Stimulated activated CD8-positive, alpha-beta memory T cell treated with anti-CD3 and anti-CD28 coated beads, Interleukin-12 subunit alpha, Interleukin-12 subunit beta, amount 100 ng/mL, for 1 hour (primary cell): ENCODE results near the gene CTDSP2.
"Not testable (repeated sequence)": the region's sequence is repeated elsewhere in the genome, so short reads cannot be mapped to it uniquely, and the experiment has no call there.

Source experiments
- DNase-seq: peaks from one replicate; pipeline ENCODE4 v3.0.0-alpha.2; 2020; ENCODE audit warnings: low read depth

The CTDSP2 gene

GRCh38 chr12:57782608-57783465 lies 63.7 kb downstream of the CTDSP2 start, which contains the start of gene TSFM:
Gene TSFM (plus strand): TSS chr12:57782787. CDS start chr12:57782802, 15 bp downstream.
- peak; percentile 98 for DNase-seq

DNA sequence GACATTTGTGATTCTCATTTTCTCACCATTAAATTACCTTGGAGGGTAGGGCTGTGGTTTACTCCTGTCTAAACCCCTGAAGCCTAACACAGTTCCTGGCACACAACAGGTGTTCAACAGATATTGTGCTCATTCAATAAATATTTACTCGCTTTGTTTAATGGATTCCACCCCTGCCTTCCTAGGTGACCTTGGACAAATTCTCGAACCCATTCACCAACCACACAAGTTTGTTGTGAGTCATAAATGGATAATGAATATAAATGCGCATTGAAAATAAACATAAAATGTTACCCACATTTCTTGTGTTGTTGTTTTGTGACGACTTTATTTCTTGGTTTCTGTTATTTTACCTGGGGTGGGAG lies 64.3 kb downstream of the CTDSP2 start:
- no peak for DNase-seq

DNA sequence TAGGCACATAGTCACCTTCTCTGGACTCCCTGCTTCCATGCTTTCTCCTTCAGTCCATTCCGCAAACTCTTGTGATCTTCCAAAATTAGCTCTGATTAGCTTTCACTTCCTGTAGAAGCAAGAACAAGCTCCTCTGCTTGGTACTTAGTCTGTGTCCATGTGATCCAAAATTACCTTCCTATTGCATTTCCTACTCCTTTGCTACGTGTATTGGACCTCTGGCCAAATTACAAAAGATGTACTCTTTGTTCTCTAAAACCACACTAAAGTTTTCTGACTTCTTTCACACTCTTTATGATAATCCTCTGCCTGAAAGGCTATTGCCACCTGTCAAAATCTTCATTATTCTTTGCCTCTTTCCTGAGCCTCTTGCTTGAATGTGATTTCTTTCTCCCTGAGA lies 64.7 kb downstream of the CTDSP2 start:
- DNase-seq = no peak

DNA sequence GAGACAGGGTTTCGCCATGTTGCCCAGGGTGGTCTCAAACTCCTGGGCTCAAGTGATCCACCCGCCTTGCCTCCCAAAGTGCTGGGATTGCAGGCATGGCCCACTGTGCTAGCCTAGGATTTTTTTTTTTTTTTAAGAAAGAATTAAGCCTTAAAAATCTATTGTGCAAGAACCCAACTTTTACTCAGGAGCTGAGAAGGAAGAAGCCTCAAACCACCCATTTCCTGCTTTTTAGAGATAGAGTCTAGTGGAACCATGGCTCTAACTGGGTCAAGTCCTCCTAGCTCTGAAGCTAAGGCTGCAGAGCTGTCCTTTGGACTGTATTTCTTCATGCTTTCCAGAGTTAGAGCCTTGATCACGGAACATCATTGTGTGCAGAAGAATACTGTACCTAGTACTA lies 65.3 kb downstream of the CTDSP2 start:
- DNase-seq = no peak

- DNase-seq = no peak
These were observed 66.1 kb downstream of the CTDSP2 start for GRCh38 chr12:57780284-57780897.

DNA sequence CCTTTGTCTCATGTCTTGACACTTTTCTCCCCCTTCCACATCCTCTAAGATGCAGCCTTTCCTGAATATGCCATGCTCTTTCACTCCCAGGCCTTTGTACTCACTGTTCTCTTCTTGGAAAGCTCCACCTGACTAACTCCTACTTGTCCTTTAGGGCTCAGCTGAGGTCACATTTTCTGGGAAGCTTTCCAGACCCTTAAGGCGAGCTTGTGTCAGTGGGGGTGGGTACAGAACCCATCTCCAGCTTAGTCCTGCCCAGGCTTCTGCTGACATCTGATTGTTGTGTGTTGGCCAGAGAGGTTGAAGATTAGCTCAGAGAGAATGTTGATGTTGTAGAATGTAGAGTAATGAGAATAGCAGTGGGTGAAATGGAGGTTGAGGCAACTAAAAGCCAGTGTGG lies 66.8 kb downstream of the CTDSP2 start:
- DNase-seq = no peak

DNA sequence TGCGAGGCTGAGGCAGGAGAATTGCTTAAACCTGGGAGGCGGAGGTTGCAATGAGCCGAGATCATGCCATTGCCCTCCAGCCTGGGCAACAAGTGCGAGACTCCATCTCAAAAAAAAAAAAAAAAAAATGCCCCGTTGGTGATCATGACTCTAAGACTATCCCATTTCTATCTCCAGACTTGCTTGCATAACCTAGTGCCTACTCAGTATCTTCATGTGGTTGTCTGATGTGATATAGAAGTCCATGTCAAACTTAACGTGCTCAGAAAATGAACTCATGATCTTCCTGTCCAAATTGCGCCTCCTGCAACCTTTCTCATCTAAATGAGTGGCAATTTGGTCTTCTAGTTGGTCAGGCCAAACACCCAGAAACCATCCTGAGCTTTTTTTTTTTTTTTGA lies 68.6 kb downstream of the CTDSP2 start:
- no peak for DNase-seq

- no peak for DNase-seq
These were observed 69.2 kb downstream of the CTDSP2 start for GRCh38 chr12:57777367-57777766.

DNA sequence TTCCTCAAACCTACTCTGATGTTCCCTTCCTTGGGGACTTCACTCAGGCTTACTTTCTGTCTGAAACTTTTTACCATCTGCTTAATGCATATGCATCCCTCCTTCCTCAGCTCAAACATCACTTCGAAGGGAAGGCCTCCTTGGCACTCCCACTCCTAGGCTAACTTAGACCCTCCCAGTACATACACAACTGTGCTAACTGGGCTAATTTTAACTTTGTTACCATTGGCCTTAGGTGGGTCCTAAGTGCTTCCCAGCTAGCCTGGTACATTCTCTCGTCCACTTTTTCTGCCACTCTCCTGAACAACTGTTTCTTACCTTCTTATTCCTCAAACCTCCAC lies 70.3 kb downstream of the CTDSP2 start:
- DNase-seq = no peak

DNA sequence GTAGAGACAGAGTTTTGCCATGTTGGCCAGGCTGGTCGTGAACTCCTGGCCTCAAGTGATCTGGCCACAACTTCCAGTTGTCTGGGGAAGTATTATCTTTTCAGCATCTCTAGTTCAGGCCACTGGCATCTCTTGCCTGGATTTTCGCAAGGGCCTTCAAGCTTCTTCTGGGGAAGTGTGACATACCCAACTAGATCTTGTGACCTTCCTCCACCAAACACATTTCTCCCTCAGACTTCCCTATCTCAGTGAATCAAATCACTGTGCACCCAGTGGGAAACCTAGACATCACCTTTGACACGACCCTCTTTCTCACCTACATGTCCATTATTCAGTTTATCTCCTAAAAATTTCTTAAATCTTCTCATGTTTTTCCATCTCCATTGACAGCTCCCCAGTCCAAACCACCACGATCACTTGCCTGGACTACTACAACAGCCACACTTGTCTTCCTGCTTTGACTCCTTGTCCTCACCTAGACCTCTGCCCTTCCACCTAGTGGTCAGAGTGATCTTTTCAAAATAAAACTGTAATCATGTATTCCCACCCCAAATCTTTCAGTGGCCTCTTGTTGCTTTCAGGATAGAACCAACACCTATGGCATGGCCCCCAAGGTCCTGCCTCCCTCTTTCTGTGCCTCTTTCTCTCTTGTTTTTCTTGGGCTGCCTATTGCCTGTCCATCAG lies 70.8 kb downstream of the CTDSP2 start:
- DNase-seq = no peak

- DNase-seq = no peak
These were observed 71.5 kb downstream of the CTDSP2 start for GRCh38 chr12:57775044-57775443.

DNA sequence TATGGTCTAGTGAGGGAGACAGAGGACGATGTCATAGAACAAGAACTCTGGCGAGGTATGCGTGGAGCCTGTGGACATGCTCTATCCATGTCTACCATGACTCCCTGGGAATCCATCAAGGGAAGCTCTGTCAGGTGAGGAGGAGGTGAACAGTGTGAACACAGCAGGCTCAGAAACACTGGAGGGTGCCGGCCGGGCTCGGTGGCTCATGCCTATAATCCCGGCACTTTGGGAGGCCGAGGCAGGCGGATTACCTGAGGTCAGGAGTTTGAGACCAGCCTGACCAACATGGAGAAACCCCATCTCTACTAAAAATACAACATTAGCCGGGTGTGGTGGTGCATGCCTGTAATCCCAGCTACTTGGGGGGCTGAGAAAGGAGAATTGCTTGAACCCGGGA lies 71.9 kb downstream of the CTDSP2 start:
- DNase-seq = not testable (repeated sequence)

DNA sequence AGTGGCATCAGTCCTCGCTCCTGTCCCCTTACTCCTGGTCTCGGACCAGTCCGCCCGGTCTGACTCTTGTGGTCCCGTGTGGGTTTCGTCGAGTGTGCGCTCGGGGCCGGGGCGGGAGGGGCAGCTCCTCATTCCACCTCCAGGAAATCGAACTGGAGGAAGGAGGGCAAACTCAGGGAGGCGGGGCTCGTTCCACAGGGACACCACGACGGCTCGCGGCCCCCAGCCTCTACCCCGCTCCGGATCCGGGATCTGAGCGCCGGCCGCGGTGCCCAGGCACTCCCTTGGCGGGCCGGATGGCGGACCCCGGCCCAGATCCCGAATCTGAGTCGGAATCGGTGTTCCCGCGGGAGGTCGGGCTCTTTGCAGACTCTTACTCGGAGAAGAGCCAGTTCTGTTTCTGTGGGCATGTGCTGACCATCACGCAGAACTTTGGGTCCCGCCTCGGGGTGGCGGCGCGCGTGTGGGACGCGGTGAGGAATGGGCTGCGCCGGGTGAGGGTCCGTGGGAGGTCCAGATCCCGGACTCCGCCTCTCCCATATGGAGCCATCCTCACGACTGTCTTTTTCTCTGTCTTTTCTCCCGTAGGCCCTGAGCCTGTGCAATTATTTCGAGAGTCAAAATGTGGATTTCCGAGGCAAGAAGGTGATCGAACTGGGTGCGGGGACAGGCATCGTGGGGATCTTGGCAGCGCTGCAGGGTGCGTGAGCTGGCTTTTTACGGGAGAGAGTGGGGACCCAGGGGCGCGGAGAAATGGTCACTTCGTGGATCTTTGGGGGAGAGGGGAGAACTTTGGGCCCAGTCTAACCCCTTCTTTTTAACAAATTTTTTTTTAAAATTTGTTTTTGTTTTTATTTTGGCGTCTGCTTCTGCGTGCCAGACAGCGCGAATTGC lies 73.9 kb downstream of the CTDSP2 start, which contains the start of gene EEF1AKMT3:
TSS of gene EEF1AKMT3 (plus strand) at position 186 of the 894 bp plus-strand sequence. CDS start at position 297, 111 bp downstream.
- no peak for DNase-seq

DNA sequence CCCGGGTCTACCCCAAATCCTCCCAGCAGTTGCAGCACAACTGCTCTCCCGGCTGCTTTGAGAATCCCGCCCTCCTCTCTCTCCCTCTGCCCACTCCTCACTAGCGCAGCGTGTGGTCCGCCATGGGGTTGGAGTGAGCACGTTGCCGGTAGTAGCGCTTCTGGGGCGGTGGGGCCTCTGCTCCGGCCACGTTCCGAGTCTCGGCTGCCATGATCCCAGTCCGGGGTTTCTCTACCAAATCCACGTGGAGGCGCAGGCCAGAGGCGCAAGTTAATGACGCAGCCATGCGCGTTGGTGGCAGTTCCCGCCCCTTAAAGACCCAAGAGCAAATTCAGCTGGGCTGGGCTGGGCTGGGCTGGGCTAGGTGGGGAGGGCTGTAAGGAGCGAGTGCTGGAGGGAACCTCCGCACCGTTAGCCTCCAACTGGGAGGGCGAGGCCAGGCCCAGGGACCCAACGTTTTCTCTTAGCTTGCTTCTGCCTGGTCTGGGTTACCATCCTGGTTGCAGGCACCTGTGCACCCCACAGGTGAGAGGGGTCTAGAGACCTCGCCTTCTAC lies 74.6 kb downstream of the CTDSP2 start, which contains the start of gene METTL1:
TSS of gene METTL1 (minus strand) at position 233 of the 556 bp plus-strand sequence. CDS start at position 211, 22 bp downstream.
- DNase-seq = peak; percentile 79

DNA sequence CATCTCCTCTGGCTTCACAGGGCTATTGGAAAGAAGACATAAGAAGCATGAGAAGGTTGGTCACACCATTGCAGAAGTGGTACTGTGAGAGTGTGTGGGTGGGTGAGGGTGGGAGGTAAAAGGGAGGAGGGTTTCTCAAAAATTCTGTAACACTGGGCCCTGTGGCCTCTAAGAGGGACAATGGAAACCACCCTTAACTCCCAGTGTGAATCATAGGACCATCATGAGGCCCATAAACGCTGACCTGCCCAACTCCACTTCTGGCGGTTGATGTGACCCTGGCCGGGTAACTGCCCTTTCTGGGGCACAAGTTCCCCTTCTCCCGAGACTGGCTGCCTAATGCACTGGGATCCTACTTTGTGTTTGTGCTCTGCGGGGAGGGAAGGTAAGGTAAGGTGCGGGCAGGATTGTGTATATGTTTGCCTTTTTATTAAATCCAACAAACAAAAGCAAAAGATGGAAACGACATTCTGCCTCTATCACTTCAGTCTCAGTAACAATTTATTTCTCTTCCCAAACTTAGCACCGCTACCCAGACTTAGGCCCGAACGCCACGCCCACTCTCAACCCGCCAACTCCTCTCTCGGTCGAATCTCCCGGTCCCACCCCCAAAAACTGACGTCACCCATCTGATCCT lies 75.2 kb downstream of the CTDSP2 start:
- DNase-seq = peak; percentile 62

GRCh38 chr12:57770734-57771133 lies 75.8 kb downstream of the CTDSP2 start:
- no peak for DNase-seq
